Glutamatergic neuron (in vitro differentiated cells): ENCODE data around the gene MRPL21. TPM values are rescaled to one million over a fixed set of nuclear protein-coding genes. Genes with fewer than 3 reads are reported as not detected.

Experiments
- DNase-seq: peaks from one replicate; pipeline ENCODE4 v3.0.0; 2022
- H3K27ac Mint-ChIP-seq: one replicate; pipeline ENCODE4 v1.8.0; 2020; ENCODE audit warnings: mild to moderate bottlenecking, mixed read lengths, inconsistent platforms; ENCODE audit not compliant: unreplicated experiment
- H3K27me3 Mint-ChIP-seq: one replicate; pipeline ENCODE4 v1.8.0; 2020; ENCODE audit warnings: mild to moderate bottlenecking, moderate library complexity, mixed read lengths, inconsistent platforms; ENCODE audit not compliant: unreplicated experiment
- H3K36me3 Mint-ChIP-seq: one replicate; pipeline ENCODE4 v1.8.0; 2020; ENCODE audit warnings: mild to moderate bottlenecking, mixed read lengths, inconsistent platforms; ENCODE audit not compliant: unreplicated experiment
- H3K4me1 Mint-ChIP-seq: one replicate; pipeline ENCODE4 v1.8.0; 2020; ENCODE audit warnings: mild to moderate bottlenecking, low read depth, mixed read lengths, inconsistent platforms; ENCODE audit not compliant: unreplicated experiment
- H3K4me3 Mint-ChIP-seq: one replicate; pipeline ENCODE4 v1.8.0; 2020; ENCODE audit warnings: mild to moderate bottlenecking, mixed read lengths, inconsistent platforms; ENCODE audit not compliant: unreplicated experiment
- H3K9me3 Mint-ChIP-seq: one replicate; pipeline ENCODE4 v1.8.0; 2020; ENCODE audit warnings: mild to moderate bottlenecking, moderate library complexity, mixed read lengths, inconsistent platforms; ENCODE audit not compliant: unreplicated experiment
- CTCF ChIP-seq: fragments of 200-600 bp; sonication (generic); IDR thresholded peaks from one replicate; pipeline ENCODE4 v1.5.0; 2021; ENCODE audit not compliant: partially characterized antibody, unreplicated experiment
- long read RNA-seq: library from polyadenylated mRNA; unstranded; transcript quantifications from one replicate; pipeline ENCODE4 v2.0.0, GENCODE V29; 2020; ENCODE audit not compliant: unreplicated experiment
- total RNA-seq: library from RNA; stranded (reverse); fragmentation: NEBNext Ultra II Directional; extraction: Animal tissue kit (Norgen Biotek cat#: 25700); gene quantifications from one replicate; pipeline ENCODE4 v1.2.1, GENCODE V29; 2021; ENCODE audit not compliant: unreplicated experiment

MRPL21 gene
- total RNA-seq = 54.3 TPM
- long read RNA-seq, transcript MRPL21-202 (7 exons, 662 nt) = minor isoform, 11 of 57 reads
- long read RNA-seq, transcript MRPL21-201 (7 exons, 683 nt) = major isoform, 42 of 57 reads
- long read RNA-seq, partial matches to known transcripts = 2 of 57 reads
- long read RNA-seq, other reads (novel, unspliced or antisense) = 1 of 57 reads

GRCh38 chr11:68903288-68904247 lies at the start of gene MRPL21, which contains the start of gene IGHMBP2:
TSS of gene MRPL21 (minus strand) at chr11:68903832. CDS start at chr11:68903810, 22 bp downstream.
TSS of gene IGHMBP2 (plus strand) at chr11:68903891. CDS start at chr11:68903953, 62 bp downstream.
- Mint-ChIP-seq H3K27ac (peak within 1 kb of the TSS; percentile 83), H3K27me3 (no peaks in the 10 kb centered on the region), H3K4me1 (peaks cover 15% of the 10 kb centered on the region), H3K9me3 (no peaks in the 10 kb centered on the region), H3K36me3 (no peaks in the 10 kb centered on the region), H3K4me3 (peak within 1 kb of the TSS; percentile 99)
- no peak for TF ChIP-seq CTCF
- peak; percentile 92 for DNase-seq

- TF ChIP-seq CTCF = no peak
- H3K27me3 Mint-ChIP-seq = no peaks in the 10 kb centered on the region
- DNase-seq = no peak
- H3K9me3 Mint-ChIP-seq = peaks cover 1% of the 10 kb centered on the region
- no peak overlapping the region for H3K27ac Mint-ChIP-seq
- H3K4me1 Mint-ChIP-seq = peaks cover 10% of the 10 kb centered on the region
- no peak overlapping the region for H3K4me3 Mint-ChIP-seq
- H3K36me3 Mint-ChIP-seq = no peaks in the 10 kb centered on the region
These were observed 47.1 kb upstream of the MRPL21 start for GRCh38 chr11:68950762-68951161.

- no peak overlapping the region for H3K27ac Mint-ChIP-seq
- TF ChIP-seq CTCF = peak; percentile 62
- no peak overlapping the region for H3K4me3 Mint-ChIP-seq
- H3K4me1 Mint-ChIP-seq = peaks cover 9% of the 10 kb centered on the region
- H3K36me3 Mint-ChIP-seq = no peaks in the 10 kb centered on the region
- no peaks in the 10 kb centered on the region for H3K27me3 Mint-ChIP-seq
- no peak for DNase-seq
- peaks cover 1% of the 10 kb centered on the region for H3K9me3 Mint-ChIP-seq
These were observed 46.6 kb upstream of the MRPL21 start for GRCh38 chr11:68950270-68950669.

- Mint-ChIP-seq H3K27me3 (no peaks in the 10 kb centered on the region), H3K4me1 (peaks cover 7% of the 10 kb centered on the region), H3K27ac (no peak overlapping the region), H3K4me3 (no peak overlapping the region), H3K9me3 (peaks cover 1% of the 10 kb centered on the region), H3K36me3 (no peaks in the 10 kb centered on the region)
- DNase-seq = no peak
- TF ChIP-seq CTCF = no peak
These were observed 45.3 kb upstream of the MRPL21 start for GRCh38 chr11:68948935-68949334.

GRCh38 chr11:68948496-68948895 lies 44.9 kb upstream of the MRPL21 start:
- Mint-ChIP-seq H3K4me3 (no peak overlapping the region), H3K4me1 (peaks cover 8% of the 10 kb centered on the region), H3K36me3 (no peaks in the 10 kb centered on the region), H3K9me3 (peaks cover 1% of the 10 kb centered on the region), H3K27ac (no peak overlapping the region), H3K27me3 (no peaks in the 10 kb centered on the region)
- no peak for DNase-seq
- TF ChIP-seq CTCF = no peak
